Measurements from ENCODE around the gene RREB1.

- TF ChIP-seq EZH2phosphoT487 (conservative IDR thresholded peaks at IDR 0.05; ENCODE audit: low read length) (no peak), CTCF (IDR thresholded peaks at IDR 0.05; ENCODE audit: insufficient read depth, low read length, poor library complexity, severe bottlenecking) (no peak)
Measured at GRCh38 chr6:7176208-7176607, 68.4 kb downstream of the RREB1 start.
